SK-MEL-5 (cell line): ENCODE data around the gene PLET1. TPM values are rescaled to one million over a fixed set of nuclear protein-coding genes. Genes with fewer than 3 reads are reported as not detected.

Experiments
- small RNA-seq, 2 experiments: library from RNA; depleted of rRNA; stranded (forward); fragments of <200 nt; gene quantifications; one replicate each; pipeline ENCODE3, GENCODE V24; 2014
- total RNA-seq: library from RNA; depleted of rRNA; stranded (reverse); fragments of >200 nt; shearing (Covaris generic); gene quantifications from 2 replicates; pipeline ENCODE4 v1.2.3, GENCODE V29; 2014; rRNA removed

PLET1 gene
- total RNA-seq, 1 experiment from 2014 or later, result not detected

Small RNA genes lying within 50 kb of the gene (small RNA-seq; reads per million reads assigned to genes)
- gene MRPS36P4, result 0 reads per million in 2 experiments

Other genes starting within 250 kb of the PLET1 start
- 50.2 and 51.1 TPM in 2 replicates for gene DLAT, start 235.5 kb downstream of the PLET1 start, total RNA-seq
- gene PIH1D2, start 186.8 kb downstream of the PLET1 start, total RNA-seq, result 1.1 TPM in 2 replicates
- gene NKAPD1, start 186.6 kb downstream of the PLET1 start, total RNA-seq, result 21.6 and 24.1 TPM in 2 replicates
- 73.0 and 82.7 TPM in 2 replicates for gene TIMM8B, start 174.1 kb downstream of the PLET1 start, total RNA-seq
- 169 and 200 TPM in 2 replicates for gene SDHD, start 174.0 kb downstream of the PLET1 start, total RNA-seq
- 0.71 and 1.3 TPM in 2 replicates for gene IL18, start 96.8 kb downstream of the PLET1 start, total RNA-seq
- 0.43 and 0.48 TPM in 2 replicates for gene TEX12, start 93.5 kb downstream of the PLET1 start, total RNA-seq
- 0.37 and 1.4 TPM in 2 replicates for gene BCO2, start 85.3 kb downstream of the PLET1 start, total RNA-seq
- gene PTS, start 34.4 kb downstream of the PLET1 start, total RNA-seq, result 46.1 and 59.4 TPM in 2 replicates